Kidney tubule cell (primary cell): Measurements from ENCODE around the gene PRSS53.

Source experiments
- DNase-seq: peaks from one replicate; pipeline ENCODE4 v3.0.0-alpha.2; 2018; ENCODE audit warnings: low spot score

The PRSS53 gene

GRCh38 chr16:31043352-31043751, 45.4 kb downstream of the PRSS53 start:
- no peak for DNase-seq

GRCh38 chr16:31042866-31043265, 45.9 kb downstream of the PRSS53 start:
- no peak for DNase-seq

- no peak for DNase-seq
Measured at GRCh38 chr16:31038993-31039392, 49.8 kb downstream of the PRSS53 start.

- DNase-seq, result no peak
Measured at GRCh38 chr16:31036691-31037090, 52.1 kb downstream of the PRSS53 start.

GRCh38 chr16:31033709-31034492, 54.8 kb downstream of the PRSS53 start:
- DNase-seq, result peak; percentile 78
